Measurements from ENCODE around the gene DHRSX.

The DHRSX gene

GRCh38 chrX:2183193-2183725 is 317.5 kb downstream of the DHRSX start:
- DNase-seq: no peak

DNA sequence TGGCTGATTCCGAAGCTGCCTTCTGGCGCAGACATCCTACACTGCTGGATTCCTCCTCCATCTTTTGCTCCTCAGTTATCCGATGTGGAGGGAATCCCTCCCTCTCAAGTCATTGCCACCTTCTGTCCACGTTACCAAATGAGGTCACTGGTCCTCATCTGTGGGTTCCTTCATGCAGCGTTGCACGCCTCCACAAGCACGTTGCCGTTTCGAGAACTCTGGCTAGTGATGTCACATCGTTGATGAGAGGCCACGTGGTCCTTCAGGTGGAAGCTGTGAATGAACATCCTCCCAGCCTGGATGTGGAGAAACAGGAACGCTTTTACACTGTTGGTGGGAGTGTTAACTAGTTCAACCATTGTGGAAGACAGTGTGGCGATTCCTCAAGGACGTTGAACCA is 323.2 kb downstream of the DHRSX start:
- no peak for DNase-seq

DNA sequence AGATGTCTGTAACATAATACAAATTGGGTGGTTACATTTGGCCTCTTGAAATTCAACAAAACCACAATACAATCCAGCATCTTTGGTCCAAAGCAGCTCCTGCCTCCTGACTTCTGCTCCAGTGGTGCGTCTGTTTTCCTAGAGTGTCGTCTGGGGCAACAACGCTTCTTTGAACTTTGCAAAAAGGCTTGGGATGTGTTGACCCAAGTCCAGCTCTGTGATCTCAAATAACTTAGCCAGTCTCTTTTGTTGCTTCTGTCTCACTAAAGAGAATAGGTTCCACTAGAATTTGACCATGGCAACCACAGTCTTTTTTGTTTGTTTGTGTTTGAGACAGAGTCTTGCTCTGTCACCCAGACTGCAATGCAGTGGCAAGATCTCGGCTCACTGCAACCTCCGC is 324.0 kb downstream of the DHRSX start:
- no peak for DNase-seq

GRCh38 chrX:2176274-2176673 is 324.5 kb downstream of the DHRSX start:
- no peak for DNase-seq

GRCh38 chrX:2172359-2172758 is 328.4 kb downstream of the DHRSX start:
- DNase-seq: no peak

Data from CD4-positive, alpha-beta T cell treated with Interleukin-21 for 1 hour (primary cell).